GM12891 (cell line): Measurements from ENCODE around the gene UBAP2L.
"Not testable (repeated sequence)": the region's sequence is repeated elsewhere in the genome, so short reads cannot be mapped to it uniquely, and the experiment has no call there.

Experiments
- DNase-seq: peaks from one replicate; pipeline ENCODE4 v3.0.0; 2011; ENCODE audit warnings: low spot score; ENCODE audit not compliant: insufficient read length
- FAIRE-seq: peaks from 2 replicates; lab custom pipeline; 2011; peaks lifted over from hg19 to GRCh38; lab: Jason Lieb, UNC
- PAX5 ChIP-seq: IDR thresholded peaks from 2 replicates; pipeline ENCODE4 v1.6.1; 2011; ENCODE audit warnings: low read length, moderate library complexity, mild to moderate bottlenecking; ENCODE audit not compliant: insufficient read depth, severe bottlenecking
- POLR2A ChIP-seq: IDR thresholded peaks from 2 replicates; pipeline ENCODE4 v1.6.1; 2011; ENCODE audit warnings: low read depth, low read length, control low read depth
- POLR2AphosphoS5 ChIP-seq: IDR thresholded peaks from 2 replicates; pipeline ENCODE4 v1.6.1; 2011; ENCODE audit warnings: low read depth, low read length, control low read depth
- POU2F2 ChIP-seq: IDR thresholded peaks from 2 replicates; pipeline ENCODE4 v1.6.1; 2011; ENCODE audit warnings: low read depth, mild to moderate bottlenecking, control low read depth, low read length, moderate library complexity
- SPI1 ChIP-seq: IDR thresholded peaks from 2 replicates; pipeline ENCODE4 v1.6.1; 2011; ENCODE audit warnings: low read depth, low read length, control low read depth
- TAF1 ChIP-seq: IDR thresholded peaks from 2 replicates; pipeline ENCODE4 v1.6.1; 2011; ENCODE audit warnings: low read depth, low read length, control low read depth

UBAP2L gene

GRCh38 chr1:154304664-154305337, 84.0 kb downstream of the UBAP2L start:
- FAIRE-seq (no peak), DNase-seq (no peak)
- TF ChIP-seq TAF1 (no peak), POLR2AphosphoS5 (no peak), SPI1 (no peak), POLR2A (no peak), POU2F2 (no peak; the same call in 1 of the 2 replicates), PAX5 (no peak)

GRCh38 chr1:154306151-154306550, 85.4 kb downstream of the UBAP2L start:
- FAIRE-seq, result no peak
- TF ChIP-seq POLR2AphosphoS5 (no peak), PAX5 (no peak), TAF1 (no peak), POLR2A (no peak), SPI1 (no peak), POU2F2 (no peak)
- no peak for DNase-seq

GRCh38 chr1:154307670-154308270, 87.0 kb downstream of the UBAP2L start:
- FAIRE-seq, DNase-seq: not testable (repeated sequence)

GRCh38 chr1:154309136-154309535, 88.4 kb downstream of the UBAP2L start:
- not testable (repeated sequence) for FAIRE-seq, DNase-seq

GRCh38 chr1:154312229-154313065, 91.7 kb downstream of the UBAP2L start:
- DNase-seq, FAIRE-seq: not testable (repeated sequence)

- FAIRE-seq, result no peak
- TF ChIP-seq TAF1, result no peak
- no peak for TF ChIP-seq POLR2A
- TF ChIP-seq POLR2AphosphoS5, result no peak
- no peak for TF ChIP-seq PAX5
- no peak for TF ChIP-seq POU2F2
- TF ChIP-seq SPI1, result no peak
- DNase-seq, result no peak
Measured at GRCh38 chr1:154313066-154313356, 92.3 kb downstream of the UBAP2L start.

- not testable (repeated sequence) for DNase-seq, FAIRE-seq
Measured at GRCh38 chr1:154314226-154314625, 93.5 kb downstream of the UBAP2L start.

GRCh38 chr1:154316704-154317103, 95.9 kb downstream of the UBAP2L start:
- FAIRE-seq (no peak), DNase-seq (no peak)
- no peak for TF ChIP-seq POU2F2
- no peak for TF ChIP-seq PAX5
- no peak for TF ChIP-seq POLR2AphosphoS5
- TF ChIP-seq POLR2A, result no peak
- no peak for TF ChIP-seq TAF1
- no peak for TF ChIP-seq SPI1

GRCh38 chr1:154318386-154318785, 97.6 kb downstream of the UBAP2L start:
- TF ChIP-seq TAF1 (no peak), POLR2AphosphoS5 (no peak), SPI1 (no peak), POLR2A (no peak), PAX5 (no peak), POU2F2 (no peak)
- DNase-seq (no peak), FAIRE-seq (no peak)
